BJ (cell line): ENCODE results near the gene CREM. TPM values are rescaled to one million over a fixed set of nuclear protein-coding genes. Genes with fewer than 3 reads are reported as not detected.

Source experiments
- CTCF ChIA-PET: fragments of 350-600 bp; formaldehyde crosslinking; extraction: SDS; loops from one replicate; lab custom pipeline; 2021; ENCODE audit warnings: antibody characterized with exemption, inconsistent platforms; lab: Yijun Ruan, JAX
- POLR2A ChIA-PET: fragments of 300-600 bp; sonication (Branson Sonifier 250); formaldehyde crosslinking; extraction: SDS; loops from one replicate; lab custom pipeline; 2021; ENCODE audit warnings: antibody characterized with exemption; lab: Charles Lee
- DNase-seq: peaks from one replicate; pipeline ENCODE4 v3.0.0-alpha.2; 2011; ENCODE audit warnings: low read depth
- H3K27me3 ChIP-seq: 2 replicates; pipeline ENCODE4 v1.6.0; 2011; ENCODE audit warnings: low read length; ENCODE audit not compliant: control insufficient read depth, insufficient read depth
- H3K36me3 ChIP-seq: 2 replicates; pipeline ENCODE4 v1.5.1; 2011; ENCODE audit warnings: low read length; ENCODE audit not compliant: control insufficient read depth, insufficient read depth
- H3K4me3 ChIP-seq: 2 replicates; pipeline ENCODE4 v1.5.1; 2011; ENCODE audit warnings: low read depth, mild to moderate bottlenecking, control low read depth, low read length
- polyA plus RNA-seq: library from polyadenylated mRNA; depleted of rRNA; stranded (reverse); fragments of >200 nt; gene quantifications from 2 replicates; pipeline ENCODE4 v1.2.3, GENCODE V29; 2011
- TF ChIP-seq, protein P1 (sequence below): IDR thresholded peaks from 2 replicates; pipeline ENCODE4 v1.5.1; 2011; ENCODE audit warnings: low read depth, mild to moderate bottlenecking, control low read depth, inconsistent platforms, low read length, moderate library complexity; ENCODE audit not compliant: insufficient read depth

Gene CREM
- polyA plus RNA-seq, 1 experiment = 20.5 TPM

DNA sequence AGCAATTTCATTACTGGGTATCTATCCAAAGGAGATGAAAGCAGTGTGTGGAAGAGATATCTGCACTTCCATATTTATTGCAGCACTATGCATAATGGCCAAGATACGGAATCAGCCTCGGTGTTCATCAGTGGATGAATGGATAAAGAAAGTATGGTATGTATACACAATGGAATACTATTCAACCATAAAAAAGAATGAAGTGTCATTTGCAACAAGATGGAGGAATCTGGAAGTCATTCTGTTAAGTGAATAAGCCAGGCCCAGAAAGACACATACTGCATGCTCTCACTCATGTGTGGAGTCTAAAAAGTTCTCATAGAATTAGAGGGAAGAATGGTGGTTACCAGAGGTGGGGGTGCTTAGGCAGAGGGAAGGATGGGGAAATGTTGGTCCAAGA lies 35.3 kb downstream of the CREM start:
- Histone ChIP-seq H3K27me3 (no peaks in the 10 kb centered on the region), H3K36me3 (no peaks in the 10 kb centered on the region), H3K4me3 (no peak overlapping the region)
- POLR2A ChIA-PET = no interaction called here
- TF ChIP-seq, protein P1, sequence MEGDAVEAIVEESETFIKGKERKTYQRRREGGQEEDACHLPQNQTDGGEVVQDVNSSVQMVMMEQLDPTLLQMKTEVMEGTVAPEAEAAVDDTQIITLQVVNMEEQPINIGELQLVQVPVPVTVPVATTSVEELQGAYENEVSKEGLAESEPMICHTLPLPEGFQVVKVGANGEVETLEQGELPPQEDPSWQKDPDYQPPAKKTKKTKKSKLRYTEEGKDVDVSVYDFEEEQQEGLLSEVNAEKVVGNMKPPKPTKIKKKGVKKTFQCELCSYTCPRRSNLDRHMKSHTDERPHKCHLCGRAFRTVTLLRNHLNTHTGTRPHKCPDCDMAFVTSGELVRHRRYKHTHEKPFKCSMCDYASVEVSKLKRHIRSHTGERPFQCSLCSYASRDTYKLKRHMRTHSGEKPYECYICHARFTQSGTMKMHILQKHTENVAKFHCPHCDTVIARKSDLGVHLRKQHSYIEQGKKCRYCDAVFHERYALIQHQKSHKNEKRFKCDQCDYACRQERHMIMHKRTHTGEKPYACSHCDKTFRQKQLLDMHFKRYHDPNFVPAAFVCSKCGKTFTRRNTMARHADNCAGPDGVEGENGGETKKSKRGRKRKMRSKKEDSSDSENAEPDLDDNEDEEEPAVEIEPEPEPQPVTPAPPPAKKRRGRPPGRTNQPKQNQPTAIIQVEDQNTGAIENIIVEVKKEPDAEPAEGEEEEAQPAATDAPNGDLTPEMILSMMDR = no peak
- DNase-seq = no peak
- CTCF ChIA-PET = no interaction called here

DNA sequence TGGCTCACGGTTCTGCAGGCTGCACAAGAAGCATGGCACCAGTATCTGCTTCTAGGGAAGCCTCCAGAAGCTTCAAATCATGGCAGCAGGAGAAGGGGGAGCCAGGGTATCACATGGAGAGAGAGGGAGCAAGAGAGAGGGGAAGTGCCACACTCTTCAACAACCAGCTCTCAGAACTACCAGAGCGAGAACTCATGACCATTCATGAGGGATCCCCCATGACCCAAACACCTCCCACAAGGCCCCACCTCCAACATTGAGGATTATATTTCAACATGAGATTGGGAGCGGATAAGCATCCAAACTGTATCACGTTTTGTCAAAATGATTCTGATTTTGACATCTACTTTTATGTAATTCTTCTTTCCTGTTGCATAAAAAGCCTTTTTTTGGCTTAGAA lies 38.5 kb downstream of the CREM start:
- TF ChIP-seq, protein P1 = no peak
- H3K36me3 ChIP-seq = no peaks in the 10 kb centered on the region
- H3K4me3 ChIP-seq = no peak overlapping the region
- H3K27me3 ChIP-seq = no peaks in the 10 kb centered on the region
- ChIA-PET CTCF (no interaction called here), POLR2A (no interaction called here)
- no peak for DNase-seq

DNA sequence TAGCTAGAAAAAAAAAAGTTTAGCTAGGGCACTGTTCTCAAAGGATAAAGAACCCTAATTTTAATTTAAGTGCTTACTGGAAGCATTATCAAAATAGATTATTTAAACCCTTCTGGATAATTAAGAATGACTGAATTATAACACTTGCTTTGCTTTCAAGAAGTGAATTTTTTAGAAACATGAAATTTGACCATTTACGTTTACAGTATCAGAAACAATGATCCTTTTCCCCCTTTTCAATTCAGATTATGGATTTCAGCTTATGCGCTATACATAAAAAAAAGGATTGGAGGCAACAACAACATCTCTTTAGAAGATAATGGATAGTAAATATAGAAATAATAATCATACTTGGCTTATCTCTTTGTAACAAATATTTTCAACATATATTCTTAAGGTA lies 39.2 kb downstream of the CREM start:
- Histone ChIP-seq H3K27me3 (no peaks in the 10 kb centered on the region), H3K4me3 (no peak overlapping the region), H3K36me3 (no peaks in the 10 kb centered on the region)
- TF ChIP-seq, protein P1 = no peak
- ChIA-PET POLR2A (no interaction called here), CTCF (no interaction called here)
- no peak for DNase-seq

DNA sequence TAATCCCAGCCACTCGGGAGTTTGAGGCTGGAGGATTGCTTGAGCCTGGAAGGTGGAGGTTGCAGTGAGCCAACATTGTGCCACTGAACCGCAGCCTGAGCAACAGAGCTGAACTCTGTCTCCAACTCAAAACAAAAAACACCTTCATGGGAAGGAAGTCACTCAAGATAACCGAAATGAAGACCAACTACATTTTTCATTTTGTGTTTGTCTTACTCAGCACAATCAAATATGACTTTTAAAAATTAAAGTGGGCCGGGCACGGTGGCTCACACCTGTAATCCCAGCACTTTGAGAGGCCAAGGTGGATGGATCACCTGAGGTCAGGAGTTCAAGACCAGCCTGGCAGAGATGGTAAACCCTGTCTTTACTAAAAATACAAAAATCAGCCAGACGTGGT lies 40.0 kb downstream of the CREM start:
- Histone ChIP-seq H3K36me3 (no peaks in the 10 kb centered on the region), H3K27me3 (no peaks in the 10 kb centered on the region), H3K4me3 (no peak overlapping the region)
- TF ChIP-seq, protein P1 = no peak
- ChIA-PET POLR2A (no interaction called here), CTCF (interaction anchor here (0.9 kb wide), 1 partner anchor 29 kb away, joined by 3 read pairs; no protein-coding TSS in a partner anchor)
- DNase-seq = no peak

DNA sequence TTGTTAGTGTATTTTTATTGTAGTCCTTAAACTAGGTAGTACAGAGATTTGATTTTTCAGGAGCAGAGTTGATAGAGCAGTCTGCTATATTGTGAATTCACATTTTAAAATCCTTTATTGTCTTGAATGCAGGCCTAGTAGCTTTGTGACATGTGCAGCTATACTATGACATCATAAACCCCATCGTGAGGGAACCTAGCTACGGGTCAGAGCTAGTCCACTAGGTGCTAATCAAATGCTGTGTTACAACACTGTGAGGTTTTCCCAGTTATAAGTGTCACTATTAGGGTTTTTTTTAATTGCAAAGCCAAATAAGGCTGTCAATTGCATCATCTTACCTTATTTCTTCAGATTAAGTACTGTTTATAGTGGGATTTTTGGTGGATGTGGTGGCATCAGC lies 40.7 kb downstream of the CREM start:
- Histone ChIP-seq H3K36me3 (no peaks in the 10 kb centered on the region), H3K4me3 (no peak overlapping the region), H3K27me3 (no peaks in the 10 kb centered on the region)
- TF ChIP-seq, protein P1 = no peak
- DNase-seq = no peak
- ChIA-PET CTCF (no interaction called here), POLR2A (no interaction called here)
